Right atrium auricular region (tissue), 2 donors: ENCODE data around the gene CNPPD1. TPM values are rescaled to one million over a fixed set of nuclear protein-coding genes. Genes with fewer than 3 reads are reported as not detected.
A peak's percentile ranks its signal among the peaks of the same experiment; 100 is the strongest.

Experiments
- DNase-seq: peaks from one replicate; pipeline ENCODE4 v3.0.0-alpha.2; 2019; ENCODE audit warnings: low spot score
- H3K27ac ChIP-seq, 2 donors: fragments of 200-600 bp; sonication (generic); 1 replicate in 1 of 2; 2 replicates in 1 of 2; pipeline ENCODE4 v1.5.1; 2016 to 2019
- H3K27me3 ChIP-seq, 2 donors: fragments of 200-600 bp; sonication (generic); one replicate each; pipeline versions ENCODE4 v1.5.1 to v1.6.0; 2017 to 2019
- H3K36me3 ChIP-seq: fragments of 200-600 bp; sonication (generic); one replicate; pipeline ENCODE4 v1.5.1; 2016
- H3K4me1 ChIP-seq, 2 donors: fragments of 200-600 bp; sonication (generic); one replicate each; pipeline versions ENCODE4 v1.5.1 to v1.6.0; 2017 to 2019
- H3K4me3 ChIP-seq, 2 donors: fragments of 200-600 bp; sonication (generic); 1 replicate in 1 of 2; 2 replicates in 1 of 2; pipeline ENCODE4 v1.5.1; 2017 to 2019; ENCODE audit warnings: mild to moderate bottlenecking in 1 of 2, moderate library complexity in 1 of 2
- H3K9me3 ChIP-seq, 2 donors: fragments of 200-600 bp; sonication (generic); one replicate each; pipeline ENCODE4 v1.5.1; 2019
- total RNA-seq, 2 donors: library from RNA; depleted of rRNA; stranded (reverse); fragments of >200 nt; gene quantifications; one replicate each; pipeline ENCODE4 v1.1.0, GENCODE V29; 2016
- TF ChIP-seq, protein P1 (sequence below), 2 donors: fragments of 200-600 bp; sonication (generic); IDR thresholded peaks; one replicate each; pipeline ENCODE4 v1.5.1; 2019; ENCODE audit warnings: antibody characterized with exemption in 2 of 2

The CNPPD1 gene
- total RNA-seq, 2 donors from 2014 or later: 32.4 to 42.3 TPM

- peak overlapping the region in 1 of 2 donors; percentile 90 for H3K27ac ChIP-seq
- peaks cover 0 to 37% of the 10 kb centered on the region in 2 donors for H3K4me1 ChIP-seq
- no peak overlapping the region for H3K4me3 ChIP-seq
- H3K36me3 ChIP-seq: peaks cover 65% of the 10 kb centered on the region
- H3K27me3 ChIP-seq: no peaks in the 10 kb centered on the region
- H3K9me3 ChIP-seq: no peaks in the 10 kb centered on the region
- TF ChIP-seq, protein P1, sequence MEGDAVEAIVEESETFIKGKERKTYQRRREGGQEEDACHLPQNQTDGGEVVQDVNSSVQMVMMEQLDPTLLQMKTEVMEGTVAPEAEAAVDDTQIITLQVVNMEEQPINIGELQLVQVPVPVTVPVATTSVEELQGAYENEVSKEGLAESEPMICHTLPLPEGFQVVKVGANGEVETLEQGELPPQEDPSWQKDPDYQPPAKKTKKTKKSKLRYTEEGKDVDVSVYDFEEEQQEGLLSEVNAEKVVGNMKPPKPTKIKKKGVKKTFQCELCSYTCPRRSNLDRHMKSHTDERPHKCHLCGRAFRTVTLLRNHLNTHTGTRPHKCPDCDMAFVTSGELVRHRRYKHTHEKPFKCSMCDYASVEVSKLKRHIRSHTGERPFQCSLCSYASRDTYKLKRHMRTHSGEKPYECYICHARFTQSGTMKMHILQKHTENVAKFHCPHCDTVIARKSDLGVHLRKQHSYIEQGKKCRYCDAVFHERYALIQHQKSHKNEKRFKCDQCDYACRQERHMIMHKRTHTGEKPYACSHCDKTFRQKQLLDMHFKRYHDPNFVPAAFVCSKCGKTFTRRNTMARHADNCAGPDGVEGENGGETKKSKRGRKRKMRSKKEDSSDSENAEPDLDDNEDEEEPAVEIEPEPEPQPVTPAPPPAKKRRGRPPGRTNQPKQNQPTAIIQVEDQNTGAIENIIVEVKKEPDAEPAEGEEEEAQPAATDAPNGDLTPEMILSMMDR (IDR thresholded peaks at IDR 0.05): no peak
- DNase-seq: no peak
Observed at GRCh38 chr2:219219784-219220532, 43.2 kb upstream of the CNPPD1 start.

GRCh38 chr2:219218732-219219701, 42.3 kb upstream of the CNPPD1 start, which contains the start of gene ABCB6:
ABCB6 (minus strand) TSS chr2:219218958; CDS start chr2:219218673, 285 bp downstream.
- peaks cover 65% of the 10 kb centered on the region for H3K36me3 ChIP-seq
- peak; percentile 99 for DNase-seq
- no peaks in the 10 kb centered on the region for H3K27me3 ChIP-seq
- TF ChIP-seq, protein P1 (IDR thresholded peaks at IDR 0.05): no peak
- H3K4me1 ChIP-seq: peaks cover 0 to 37% of the 10 kb centered on the region in 2 donors
- peak within 1 kb of the TSS; percentile 90 to 96 for H3K27ac ChIP-seq
- no peaks in the 10 kb centered on the region for H3K9me3 ChIP-seq
- peak within 1 kb of the TSS; percentile 41 to 63 for H3K4me3 ChIP-seq

GRCh38 chr2:219218217-219218731, 41.5 kb upstream of the CNPPD1 start:
- Histone ChIP-seq H3K27ac (peak overlapping the region; percentile 90 to 96), H3K4me3 (peak overlapping the region; percentile 41 to 63), H3K9me3 (no peaks in the 10 kb centered on the region), H3K4me1 (peaks cover 0 to 37% of the 10 kb centered on the region in 2 donors), H3K27me3 (no peaks in the 10 kb centered on the region), H3K36me3 (peaks cover 65% of the 10 kb centered on the region)
- DNase-seq: peak; percentile 80
- TF ChIP-seq, protein P1 (IDR thresholded peaks at IDR 0.05): no peak

DNA sequence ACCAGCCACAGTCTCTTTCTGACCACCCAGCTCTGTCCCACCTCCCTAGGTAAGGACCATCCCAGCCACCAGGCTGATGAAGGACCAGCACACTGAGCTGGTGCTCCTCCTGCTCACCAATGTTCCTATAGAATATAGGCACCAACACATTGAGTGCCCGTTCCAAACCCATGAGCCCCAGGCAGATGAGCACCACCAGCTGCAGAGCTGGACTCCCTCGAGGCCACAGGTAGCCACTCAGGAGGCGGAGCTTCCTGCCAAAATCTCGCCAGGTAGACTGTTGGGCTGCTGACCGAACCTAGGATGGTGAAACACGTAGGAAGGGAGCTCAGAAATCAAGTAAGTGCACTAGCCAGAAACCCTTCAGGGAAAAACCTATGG, 39.8 kb upstream of the CNPPD1 start:
- TF ChIP-seq, protein P1 (IDR thresholded peaks at IDR 0.05): no peak
- Histone ChIP-seq H3K4me3 (no peak overlapping the region), H3K36me3 (peaks cover 58% of the 10 kb centered on the region), H3K27ac (peak overlapping the region; percentile 90 to 96), H3K9me3 (no peaks in the 10 kb centered on the region), H3K4me1 (peaks cover 0 to 37% of the 10 kb centered on the region in 2 donors), H3K27me3 (no peaks in the 10 kb centered on the region)
- no peak for DNase-seq

GRCh38 chr2:219215871-219216534, 39.3 kb upstream of the CNPPD1 start:
- DNase-seq: no peak
- H3K4me1 ChIP-seq: peaks cover 0 to 37% of the 10 kb centered on the region in 2 donors
- H3K36me3 ChIP-seq: peaks cover 53% of the 10 kb centered on the region
- H3K27me3 ChIP-seq: no peaks in the 10 kb centered on the region
- H3K27ac ChIP-seq: peak overlapping the region in 1 of 2 donors; percentile 90
- H3K4me3 ChIP-seq: no peak overlapping the region
- no peaks in the 10 kb centered on the region for H3K9me3 ChIP-seq
- TF ChIP-seq, protein P1 (IDR thresholded peaks at IDR 0.05): no peak
